ENCODE data around the gene INTS2. TPM values are rescaled to one million over a fixed set of nuclear protein-coding genes. Genes with fewer than 3 reads are reported as not detected.

INTS2 gene
- total RNA-seq, 1 experiment from 2014 or later: 20.8 TPM

- Histone ChIP-seq H3K9ac (ENCODE audit: extremely low read depth, insufficient read length, low read length) (no peak overlapping the region), H3K23me2 (ENCODE audit: insufficient read length, low read depth, low read length, poor library complexity, severe bottlenecking) (no peaks in the 10 kb centered on the region), H3K9me3 (ENCODE audit: control insufficient read depth, low read depth, low read length) (no peaks in the 10 kb centered on the region), H3K18ac (ENCODE audit: insufficient read length, low read depth, low read length) (no peak overlapping the region), H2BK120ac (ENCODE audit: low read depth, low read length, poor library complexity, severe bottlenecking) (no peak overlapping the region), H3K14ac (ENCODE audit: insufficient read depth, low read length) (no peak overlapping the region), H3K79me1 (ENCODE audit: insufficient read depth, low read depth, low read length, poor library complexity, severe bottlenecking) (no peaks in the 10 kb centered on the region), H3K4ac (ENCODE audit: low read depth, low read length) (no peak overlapping the region), H3K23ac (ENCODE audit: insufficient read length, low read depth, low read length) (no peak overlapping the region), H2BK12ac (ENCODE audit: insufficient read length, low read depth, low read length) (no peak overlapping the region), H2BK15ac (ENCODE audit: low read depth, low read length) (no peak overlapping the region), H3K27ac (ENCODE audit: insufficient read length, low read depth, low read length) (no peak overlapping the region), H4K91ac (ENCODE audit: insufficient read length, low read depth, low read length) (no peak overlapping the region), H2BK20ac (ENCODE audit: low read depth, low read length, poor library complexity, severe bottlenecking) (no peak overlapping the region), H3K4me1 (ENCODE audit: insufficient read depth, low read length) (no peaks in the 10 kb centered on the region), H3T11ph (ENCODE audit: low read length) (no peak overlapping the region), H4K5ac (ENCODE audit: insufficient read length, low read depth, low read length) (no peak overlapping the region), H3K4me2 (ENCODE audit: insufficient read depth, insufficient read length, low read length) (no peak overlapping the region), H2BK5ac (ENCODE audit: insufficient read length, low read length) (no peak overlapping the region), H4K8ac (replicated peaks; ENCODE audit: insufficient read length, low read depth, low read length) (no peak overlapping the region), H4K20me1 (ENCODE audit: control insufficient read depth, insufficient read depth, insufficient read length) (no peaks in the 10 kb centered on the region), H3K79me2 (ENCODE audit: insufficient read depth, low read length) (no peaks in the 10 kb centered on the region), H3K56ac (ENCODE audit: insufficient read length, low read depth, low read length) (no peak overlapping the region), H2AK5ac (ENCODE audit: insufficient read length, low read length) (no peak overlapping the region), H3K27me3 (ENCODE audit: insufficient read depth, low read length) (no peaks in the 10 kb centered on the region), H2AFZ (ENCODE audit: low read length) (no peak overlapping the region)
- Mint-ChIP-seq H3K9me3 (peaks cover 0 to 2% of the 10 kb centered on the region in 2 experiments; a peak in 2 of 5 replicates), H3K36me3 (ENCODE audit: insufficient read depth in 1 of 3, low read depth in 3 of 3) (peaks cover 11 to 28% (median 22%) of the 10 kb centered on the region in 3 experiments), H3K4me3 (no peak overlapping the region), H3K27ac (no peak overlapping the region), H3K4me1 (no peaks in the 10 kb centered on the region), H3K27me3 (ENCODE audit: low read depth) (no peaks in the 10 kb centered on the region)
- no peak for TF ChIP-seq CTCF (conservative IDR thresholded peaks at IDR 0.05)
- no peak for DNase-seq
- WGBS (ENCODE audit: extremely low coverage, insufficient read length, low lambda C conversion rate): no CpG with 5 or more reads among the region's 3 CpGs
These were observed 110.3 kb downstream of the INTS2 start for GRCh38 chr17:61817452-61817851.
